ENCODE data around the gene JARID2.
"Not testable (repeated sequence)": the region's sequence is repeated elsewhere in the genome, so short reads cannot be mapped to it uniquely, and the experiment has no call there.

The JARID2 gene

GRCh38 chr6:15284743-15285142 is 38.9 kb downstream of the JARID2 start:
- H3K4me1 Mint-ChIP-seq = peaks cover 62% of the 10 kb centered on the region
- no peak overlapping the region for H3K4me3 Mint-ChIP-seq
- ATAC-seq (no peak), DNase-seq (no peak)
- H3K9me3 Mint-ChIP-seq = no peaks in the 10 kb centered on the region
- H3K27ac Mint-ChIP-seq = no peak overlapping the region
- H3K36me3 Mint-ChIP-seq (ENCODE audit: low read depth) = peaks cover 18% of the 10 kb centered on the region
- H3K27me3 Mint-ChIP-seq = no peaks in the 10 kb centered on the region

DNA sequence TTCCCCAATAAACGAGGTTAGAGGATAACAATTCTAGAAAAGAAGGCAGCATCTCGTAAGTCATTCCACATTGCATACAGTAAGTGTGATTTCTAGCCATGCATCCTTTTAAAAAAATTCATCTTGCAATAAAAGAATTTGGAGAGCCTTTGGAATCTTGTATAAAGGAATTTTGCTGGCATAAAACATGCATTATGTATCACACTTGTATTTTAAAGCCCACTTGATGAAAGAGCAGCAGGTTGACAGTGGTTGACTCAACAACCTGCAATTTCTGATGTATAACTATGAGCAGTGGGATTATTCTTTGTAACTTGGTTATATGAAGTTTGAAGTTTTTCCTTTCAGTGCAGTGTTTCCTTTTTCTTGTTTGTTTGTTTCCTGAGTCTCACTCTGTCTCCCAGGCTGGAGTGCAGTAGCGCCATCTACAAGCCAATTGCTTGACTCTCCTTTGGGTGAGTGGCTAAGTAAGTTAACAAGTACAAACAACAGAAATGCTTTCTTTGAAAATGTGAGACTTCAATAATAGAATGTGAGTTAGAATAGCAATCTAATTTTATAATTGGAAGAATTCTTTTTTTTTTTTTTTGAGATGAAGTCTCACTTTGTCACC is 39.9 kb downstream of the JARID2 start:
- H3K27me3 Mint-ChIP-seq = no peaks in the 10 kb centered on the region
- H3K27ac Mint-ChIP-seq = no peak overlapping the region
- peaks cover 63% of the 10 kb centered on the region for H3K4me1 Mint-ChIP-seq
- H3K4me3 Mint-ChIP-seq = no peak overlapping the region
- H3K9me3 Mint-ChIP-seq = no peaks in the 10 kb centered on the region
- no peak for DNase-seq
- peaks cover 22% of the 10 kb centered on the region for H3K36me3 Mint-ChIP-seq (ENCODE audit: low read depth)
- ATAC-seq = no peak

DNA sequence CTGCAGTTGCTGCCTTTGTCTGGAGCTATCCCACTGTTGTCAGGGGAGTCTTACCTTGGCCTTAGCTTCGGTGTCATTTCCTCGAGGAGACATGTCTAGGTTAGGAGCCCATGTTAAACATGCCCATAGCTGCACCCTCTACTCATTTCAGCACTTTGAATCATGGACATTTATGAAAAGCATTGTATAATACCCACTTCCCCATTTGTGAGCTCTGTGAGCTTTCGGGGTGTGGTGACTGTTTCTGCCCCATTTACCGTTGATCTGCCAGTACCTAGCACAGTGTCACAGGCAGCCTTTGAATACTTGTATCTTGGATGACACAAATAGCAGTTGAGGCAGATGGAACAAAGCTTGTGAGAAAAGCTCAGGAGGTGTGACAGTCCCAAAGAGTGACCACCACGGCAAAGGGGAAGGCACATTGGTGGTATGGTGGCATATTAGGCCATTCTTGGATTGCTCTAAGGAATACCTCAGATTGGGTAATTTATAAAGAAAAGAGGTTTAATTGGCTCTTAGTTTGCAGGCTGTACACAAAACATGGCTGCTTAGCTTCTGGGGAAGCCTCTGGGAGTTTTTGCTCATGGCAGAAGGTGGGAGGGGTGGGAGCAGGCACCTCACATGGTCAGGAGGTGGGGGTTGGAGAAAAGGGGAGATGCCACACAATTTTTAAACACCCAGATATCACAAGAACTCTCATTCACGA is 42.0 kb downstream of the JARID2 start:
- Mint-ChIP-seq H3K36me3 (ENCODE audit: low read depth) (peaks cover 30% of the 10 kb centered on the region), H3K27me3 (no peaks in the 10 kb centered on the region), H3K9me3 (no peaks in the 10 kb centered on the region), H3K27ac (peak overlapping the region; percentile 48), H3K4me3 (no peak overlapping the region), H3K4me1 (peaks cover 59% of the 10 kb centered on the region)
- DNase-seq = no peak
- peak; percentile 16 for ATAC-seq

- H3K27ac Mint-ChIP-seq = peak overlapping the region; percentile 81
- no peaks in the 10 kb centered on the region for H3K9me3 Mint-ChIP-seq
- DNase-seq (no peak), ATAC-seq (peak; percentile 47)
- peaks cover 69% of the 10 kb centered on the region for H3K4me1 Mint-ChIP-seq
- no peaks in the 10 kb centered on the region for H3K27me3 Mint-ChIP-seq
- H3K4me3 Mint-ChIP-seq = peak overlapping the region; percentile 1
- peaks cover 37% of the 10 kb centered on the region for H3K36me3 Mint-ChIP-seq (ENCODE audit: low read depth)
Measured at GRCh38 chr6:15288856-15289255, 43.0 kb downstream of the JARID2 start.

GRCh38 chr6:15289456-15289855 is 43.6 kb downstream of the JARID2 start:
- not testable (repeated sequence) for H3K4me3 Mint-ChIP-seq, DNase-seq, ATAC-seq, H3K9me3 Mint-ChIP-seq, H3K27me3 Mint-ChIP-seq, H3K27ac Mint-ChIP-seq
- Mint-ChIP-seq H3K36me3 (ENCODE audit: low read depth) (peaks cover 34% of the 10 kb centered on the region), H3K4me1 (peaks cover 68% of the 10 kb centered on the region)

GRCh38 chr6:15290067-15290680 is 44.3 kb downstream of the JARID2 start:
- Mint-ChIP-seq H3K36me3 (ENCODE audit: low read depth) (peaks cover 37% of the 10 kb centered on the region), H3K27ac (peak overlapping the region; percentile 78), H3K27me3 (no peaks in the 10 kb centered on the region), H3K4me1 (peaks cover 71% of the 10 kb centered on the region), H3K4me3 (no peak overlapping the region), H3K9me3 (no peaks in the 10 kb centered on the region)
- DNase-seq (no peak), ATAC-seq (no peak)

GRCh38 chr6:15290962-15291704 is 45.3 kb downstream of the JARID2 start:
- H3K36me3 Mint-ChIP-seq (ENCODE audit: low read depth) = peaks cover 34% of the 10 kb centered on the region
- H3K27ac Mint-ChIP-seq = peak overlapping the region; percentile 32
- ATAC-seq (no peak), DNase-seq (no peak)
- no peaks in the 10 kb centered on the region for H3K27me3 Mint-ChIP-seq
- H3K4me1 Mint-ChIP-seq = peaks cover 74% of the 10 kb centered on the region
- H3K9me3 Mint-ChIP-seq = no peaks in the 10 kb centered on the region
- peak overlapping the region; percentile 4 for H3K4me3 Mint-ChIP-seq

DNA sequence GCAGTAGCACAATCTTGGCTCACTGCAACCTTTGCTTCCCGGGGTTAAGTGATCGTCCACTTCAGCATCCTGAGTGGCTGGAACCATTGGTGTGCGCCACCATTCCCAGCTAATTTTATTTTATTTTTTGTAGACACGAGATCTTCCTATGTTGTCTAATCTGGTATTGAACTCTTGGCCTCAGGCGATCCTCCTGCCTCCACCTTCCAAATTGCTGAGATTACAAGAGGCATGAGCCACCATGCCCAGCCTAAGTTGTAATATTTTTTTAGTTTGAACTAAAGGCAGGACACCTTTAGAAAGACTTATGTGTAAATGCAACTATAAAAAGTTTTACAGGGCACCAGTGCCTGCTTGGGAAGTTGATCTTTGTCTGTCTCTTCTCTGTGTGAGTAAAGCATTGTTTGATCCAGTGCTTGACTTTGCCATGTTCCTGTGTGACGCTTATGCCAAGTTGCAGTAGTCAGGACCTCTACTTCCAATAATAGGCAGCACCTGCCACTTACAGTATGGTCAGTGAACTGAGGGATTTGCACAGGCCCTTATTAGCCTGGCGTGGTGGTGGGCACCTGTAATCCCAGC is 46.9 kb downstream of the JARID2 start:
- peak overlapping the region; percentile 53 for H3K27ac Mint-ChIP-seq
- no peak for DNase-seq
- no peaks in the 10 kb centered on the region for H3K27me3 Mint-ChIP-seq
- peaks cover 85% of the 10 kb centered on the region for H3K4me1 Mint-ChIP-seq
- peaks cover 33% of the 10 kb centered on the region for H3K36me3 Mint-ChIP-seq (ENCODE audit: low read depth)
- ATAC-seq = no peak
- no peak overlapping the region for H3K4me3 Mint-ChIP-seq
- no peaks in the 10 kb centered on the region for H3K9me3 Mint-ChIP-seq

DNA sequence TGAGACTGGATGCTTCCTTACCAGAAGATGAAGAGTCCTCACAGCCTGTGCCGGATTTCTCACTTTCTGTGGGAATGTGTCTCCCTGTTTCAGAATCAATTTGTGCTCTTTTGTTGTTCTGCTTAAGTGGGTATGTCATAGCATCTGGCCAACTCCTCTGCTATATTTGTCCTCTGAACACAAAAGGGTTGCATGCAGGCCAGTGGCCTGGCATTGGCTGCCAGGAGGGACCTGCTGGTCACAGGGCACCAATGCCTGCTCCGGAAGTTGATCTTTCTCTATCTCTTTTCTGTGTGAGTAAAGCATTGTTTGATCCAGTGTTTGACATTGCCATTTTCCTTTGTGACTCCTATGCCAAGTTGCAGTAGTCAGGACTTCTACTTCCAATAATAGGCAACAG is 47.8 kb downstream of the JARID2 start:
- H3K9me3 Mint-ChIP-seq = no peaks in the 10 kb centered on the region
- peaks cover 31% of the 10 kb centered on the region for H3K36me3 Mint-ChIP-seq (ENCODE audit: low read depth)
- peak overlapping the region; percentile 3 for H3K27ac Mint-ChIP-seq
- H3K27me3 Mint-ChIP-seq = no peaks in the 10 kb centered on the region
- H3K4me1 Mint-ChIP-seq = peaks cover 84% of the 10 kb centered on the region
- H3K4me3 Mint-ChIP-seq = no peak overlapping the region
- no peak for DNase-seq
- ATAC-seq = no peak

DNA sequence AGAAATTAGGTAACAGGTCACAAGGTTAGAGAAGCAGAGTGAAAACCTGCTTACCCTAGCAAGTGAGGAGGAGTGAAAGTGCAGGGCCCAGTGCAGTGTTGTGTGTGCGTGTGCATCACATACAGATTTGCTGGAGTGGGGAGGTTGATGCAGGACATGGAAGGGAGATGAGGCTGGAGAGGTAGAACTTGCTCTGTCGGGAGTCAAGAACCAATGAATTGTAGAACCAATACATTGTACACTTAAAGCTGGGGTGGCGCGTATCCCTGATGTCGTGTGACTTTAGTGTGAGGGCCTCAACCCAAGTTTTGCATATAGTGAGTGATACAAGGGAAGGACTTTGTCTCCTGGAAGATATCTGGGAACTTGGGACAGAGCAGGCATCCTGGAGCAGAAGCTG is 48.6 kb downstream of the JARID2 start:
- Mint-ChIP-seq H3K4me3 (no peak overlapping the region), H3K9me3 (no peaks in the 10 kb centered on the region), H3K27ac (peak overlapping the region; percentile 25), H3K27me3 (no peaks in the 10 kb centered on the region), H3K36me3 (ENCODE audit: low read depth) (peaks cover 28% of the 10 kb centered on the region), H3K4me1 (peaks cover 87% of the 10 kb centered on the region)
- no peak for ATAC-seq
- DNase-seq = no peak

DNA sequence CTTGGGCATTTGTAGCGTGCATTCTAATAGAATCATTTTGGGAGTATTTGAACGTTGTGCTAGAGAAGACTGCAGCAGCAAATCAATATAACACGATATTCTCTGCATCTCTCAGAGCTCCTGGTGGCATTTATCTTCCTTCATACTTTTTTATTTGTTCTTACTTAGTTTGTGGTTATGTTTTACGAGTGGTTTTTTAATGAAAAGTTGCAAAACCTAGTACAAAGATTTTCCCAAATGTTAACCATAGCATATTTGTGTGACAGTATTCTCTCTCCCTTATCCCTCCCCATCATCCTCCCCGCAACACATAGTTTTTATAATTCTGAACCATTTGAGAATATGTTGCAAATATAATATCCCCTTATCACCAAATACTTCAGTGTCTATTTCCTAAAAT is 50.4 kb downstream of the JARID2 start:
- no peaks in the 10 kb centered on the region for H3K27me3 Mint-ChIP-seq
- H3K4me3 Mint-ChIP-seq = peak overlapping the region; percentile 55
- no peaks in the 10 kb centered on the region for H3K9me3 Mint-ChIP-seq
- H3K36me3 Mint-ChIP-seq (ENCODE audit: low read depth) = peaks cover 23% of the 10 kb centered on the region
- peak overlapping the region; percentile 88 for H3K27ac Mint-ChIP-seq
- DNase-seq (no peak), ATAC-seq (no peak)
- H3K4me1 Mint-ChIP-seq = peaks cover 88% of the 10 kb centered on the region

- DNase-seq (peak; percentile 40), ATAC-seq (peak; percentile 79)
- Mint-ChIP-seq H3K27ac (peak overlapping the region; percentile 88), H3K4me3 (peak overlapping the region; percentile 55), H3K36me3 (ENCODE audit: low read depth) (peaks cover 24% of the 10 kb centered on the region), H3K27me3 (no peaks in the 10 kb centered on the region), H3K4me1 (peaks cover 88% of the 10 kb centered on the region), H3K9me3 (no peaks in the 10 kb centered on the region)
Measured at GRCh38 chr6:15296735-15297134, 50.9 kb downstream of the JARID2 start.

- not testable (repeated sequence) for H3K27me3 Mint-ChIP-seq, H3K9me3 Mint-ChIP-seq, ATAC-seq, DNase-seq, H3K4me3 Mint-ChIP-seq
- Mint-ChIP-seq H3K27ac (peak overlapping the region; percentile 88), H3K36me3 (ENCODE audit: low read depth) (peaks cover 27% of the 10 kb centered on the region), H3K4me1 (peaks cover 90% of the 10 kb centered on the region)
Measured at GRCh38 chr6:15297167-15297566, 51.3 kb downstream of the JARID2 start.

GRCh38 chr6:15297895-15298590 is 52.2 kb downstream of the JARID2 start:
- no peak for ATAC-seq
- no peaks in the 10 kb centered on the region for H3K9me3 Mint-ChIP-seq
- H3K4me1 Mint-ChIP-seq = peaks cover 89% of the 10 kb centered on the region
- H3K36me3 Mint-ChIP-seq (ENCODE audit: low read depth) = peaks cover 21% of the 10 kb centered on the region
- H3K27me3 Mint-ChIP-seq = no peaks in the 10 kb centered on the region
- H3K27ac Mint-ChIP-seq = peak overlapping the region; percentile 73
- no peak overlapping the region for H3K4me3 Mint-ChIP-seq
- no peak for DNase-seq

Measured in activated naive CD8-positive, alpha-beta T cell treated with anti-CD3 and anti-CD28 coated beads, Interleukin-2, amount 50 U/mL, for 24 hours (primary cell).